Measurements from ENCODE around the gene RUNX2.

GRCh38 chr6:45314146-45314545 is 14.0 kb upstream of the RUNX2 start:
- TF ChIP-seq CEBPB (IDR thresholded peaks at IDR 0.05) (no peak), REST (IDR thresholded peaks at IDR 0.05; ENCODE audit: low read depth) (no peak), TCF12 (IDR thresholded peaks at IDR 0.05; ENCODE audit: low read depth) (no peak)
